GM19463 (cell line): ENCODE measurements around the gene C5orf15.
A peak's percentile ranks its signal among the peaks of the same experiment; 100 is the strongest.
"Not testable (repeated sequence)": the region's sequence is repeated elsewhere in the genome, so short reads cannot be mapped to it uniquely, and the experiment has no call there.

ENCODE experiments used
- ATAC-seq: cut with Tn5 transposase; IDR thresholded peaks from one replicate; pipeline ENCODE4 v1.9.1; 2021; ENCODE audit warnings: mild to moderate bottlenecking, moderate library complexity; ENCODE audit not compliant: unreplicated experiment

The C5orf15 gene

GRCh38 chr5:133963493-133964128 is 4.8 kb downstream of the C5orf15 start:
- no peak for ATAC-seq

- no peak for ATAC-seq
Measured at GRCh38 chr5:133962801-133963476, 5.5 kb downstream of the C5orf15 start.

GRCh38 chr5:133962131-133962530 is 6.3 kb downstream of the C5orf15 start:
- ATAC-seq = no peak

GRCh38 chr5:133959643-133960042 is 8.8 kb downstream of the C5orf15 start:
- ATAC-seq = no peak

- peak; percentile 78 for ATAC-seq
Measured at GRCh38 chr5:133957591-133957990, 10.8 kb downstream of the C5orf15 start.

- no peak for ATAC-seq
Measured at GRCh38 chr5:133957080-133957479, 11.3 kb downstream of the C5orf15 start.

GRCh38 chr5:133956196-133956595 is 12.2 kb downstream of the C5orf15 start:
- ATAC-seq = not testable (repeated sequence)

- ATAC-seq = no peak
Measured at GRCh38 chr5:133953568-133954145, 14.8 kb downstream of the C5orf15 start.

GRCh38 chr5:133952729-133953567 is 15.5 kb downstream of the C5orf15 start:
- no peak for ATAC-seq

GRCh38 chr5:133950821-133951612 is 17.4 kb downstream of the C5orf15 start:
- ATAC-seq = no peak

- ATAC-seq = no peak
Measured at GRCh38 chr5:133948721-133949120, 19.7 kb downstream of the C5orf15 start.

GRCh38 chr5:133947431-133947841 is 21.0 kb downstream of the C5orf15 start:
- no peak for ATAC-seq

GRCh38 chr5:133945568-133945967 is 22.9 kb downstream of the C5orf15 start:
- no peak for ATAC-seq

- ATAC-seq = no peak
Measured at GRCh38 chr5:133944263-133945185, 23.9 kb downstream of the C5orf15 start.

- ATAC-seq = no peak
Measured at GRCh38 chr5:133943475-133943817, 25.0 kb downstream of the C5orf15 start.

- no peak for ATAC-seq
Measured at GRCh38 chr5:133942614-133943474, 25.6 kb downstream of the C5orf15 start.

- ATAC-seq = no peak
Measured at GRCh38 chr5:133941456-133942196, 26.8 kb downstream of the C5orf15 start.

GRCh38 chr5:133939668-133940067 is 28.8 kb downstream of the C5orf15 start:
- ATAC-seq = no peak
